Nephron (organoid): ENCODE measurements around the gene CABLES1.

Source experiments
- H3K27ac Mint-ChIP-seq, 3 experiments: 2 replicates each; pipeline ENCODE4 v1.8.0; 2020; ENCODE audit warnings: mixed read lengths in 3 of 3, mild to moderate bottlenecking in 2 of 3, moderate library complexity in 1 of 3
- H3K27me3 Mint-ChIP-seq: 2 replicates; pipeline ENCODE4 v1.8.0; 2021; ENCODE audit warnings: low read depth, mild to moderate bottlenecking, moderate library complexity, mixed read lengths
- H3K36me3 Mint-ChIP-seq: 2 replicates; pipeline ENCODE4 v1.8.0; 2020; ENCODE audit warnings: low read depth, mixed read lengths
- H3K4me1 Mint-ChIP-seq: 2 replicates; pipeline ENCODE4 v1.8.0; 2020; ENCODE audit warnings: mixed read lengths
- H3K4me3 Mint-ChIP-seq, 3 experiments: 2 replicates each; pipeline ENCODE4 v1.8.0; 2020; ENCODE audit warnings: mild to moderate bottlenecking in 3 of 3, mixed read lengths in 3 of 3, moderate library complexity in 2 of 3
- H3K9me3 Mint-ChIP-seq: 2 replicates; pipeline ENCODE4 v1.8.0; 2020; ENCODE audit warnings: mixed read lengths
- TF ChIP-seq, protein P1 (sequence below), 3 experiments: fragments of 200-600 bp; sonication (generic); IDR thresholded peaks; one replicate each; pipeline ENCODE4 v1.5.0; 2021; ENCODE audit warnings: antibody characterized with exemption in 3 of 3; ENCODE audit not compliant: unreplicated experiment in 3 of 3

CABLES1 gene

GRCh38 chr18:23163786-23164533, 28.7 kb downstream of the CABLES1 start:
- H3K4me1 Mint-ChIP-seq: peaks cover 37% of the 10 kb centered on the region
- TF ChIP-seq, protein P1, sequence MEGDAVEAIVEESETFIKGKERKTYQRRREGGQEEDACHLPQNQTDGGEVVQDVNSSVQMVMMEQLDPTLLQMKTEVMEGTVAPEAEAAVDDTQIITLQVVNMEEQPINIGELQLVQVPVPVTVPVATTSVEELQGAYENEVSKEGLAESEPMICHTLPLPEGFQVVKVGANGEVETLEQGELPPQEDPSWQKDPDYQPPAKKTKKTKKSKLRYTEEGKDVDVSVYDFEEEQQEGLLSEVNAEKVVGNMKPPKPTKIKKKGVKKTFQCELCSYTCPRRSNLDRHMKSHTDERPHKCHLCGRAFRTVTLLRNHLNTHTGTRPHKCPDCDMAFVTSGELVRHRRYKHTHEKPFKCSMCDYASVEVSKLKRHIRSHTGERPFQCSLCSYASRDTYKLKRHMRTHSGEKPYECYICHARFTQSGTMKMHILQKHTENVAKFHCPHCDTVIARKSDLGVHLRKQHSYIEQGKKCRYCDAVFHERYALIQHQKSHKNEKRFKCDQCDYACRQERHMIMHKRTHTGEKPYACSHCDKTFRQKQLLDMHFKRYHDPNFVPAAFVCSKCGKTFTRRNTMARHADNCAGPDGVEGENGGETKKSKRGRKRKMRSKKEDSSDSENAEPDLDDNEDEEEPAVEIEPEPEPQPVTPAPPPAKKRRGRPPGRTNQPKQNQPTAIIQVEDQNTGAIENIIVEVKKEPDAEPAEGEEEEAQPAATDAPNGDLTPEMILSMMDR (IDR thresholded peaks at IDR 0.05; ENCODE audit: unreplicated experiment in 3 of 3): no peak
- no peaks in the 10 kb centered on the region for H3K36me3 Mint-ChIP-seq
- H3K9me3 Mint-ChIP-seq: no peaks in the 10 kb centered on the region
- H3K27ac Mint-ChIP-seq: peak overlapping the region in 1 of 3 experiments; percentile 22
- H3K27me3 Mint-ChIP-seq: peaks cover 11% of the 10 kb centered on the region
- no peak overlapping the region for H3K4me3 Mint-ChIP-seq

DNA sequence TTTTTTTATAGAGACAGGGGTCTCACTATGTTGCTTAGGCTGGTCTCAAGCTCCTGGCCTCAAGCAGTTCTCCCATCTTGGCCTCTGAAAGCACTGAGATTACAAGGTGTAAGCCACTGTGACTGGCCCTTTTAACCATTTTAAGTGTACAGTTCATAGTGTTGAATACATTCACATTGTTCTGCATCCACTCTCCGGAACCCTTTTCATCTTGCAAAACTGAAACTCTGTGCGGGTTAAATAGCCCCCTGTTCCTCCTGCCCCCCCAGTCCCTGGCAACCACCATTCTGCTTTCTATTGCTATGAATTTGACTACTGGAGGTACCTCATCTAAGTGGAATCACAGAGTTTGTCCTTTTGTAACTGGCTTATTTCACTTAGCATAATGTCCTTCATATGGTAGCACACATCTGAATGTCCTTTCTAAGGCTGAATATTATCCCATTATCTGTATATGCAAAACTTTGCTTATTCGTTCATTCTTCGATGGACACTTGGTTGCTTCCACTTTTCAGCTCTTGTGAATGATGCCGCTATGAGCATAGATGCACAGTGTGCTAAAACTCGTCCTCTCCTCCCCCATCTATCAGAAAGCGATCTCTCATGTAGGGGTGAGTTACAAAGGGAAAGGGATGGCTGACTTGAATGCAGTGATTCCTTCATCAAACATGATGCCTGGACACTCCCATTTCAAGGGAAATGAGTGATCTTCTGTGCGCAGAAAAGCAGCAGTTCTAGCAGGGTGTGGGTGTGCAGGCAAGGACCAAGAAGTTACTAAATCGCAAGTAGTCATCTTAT, 30.2 kb downstream of the CABLES1 start:
- Mint-ChIP-seq H3K27ac (no peak overlapping the region), H3K36me3 (no peaks in the 10 kb centered on the region), H3K9me3 (no peaks in the 10 kb centered on the region), H3K27me3 (peaks cover 11% of the 10 kb centered on the region), H3K4me3 (no peak overlapping the region), H3K4me1 (peaks cover 44% of the 10 kb centered on the region)
- TF ChIP-seq, protein P1 (IDR thresholded peaks at IDR 0.05; ENCODE audit: unreplicated experiment in 3 of 3): no peak

DNA sequence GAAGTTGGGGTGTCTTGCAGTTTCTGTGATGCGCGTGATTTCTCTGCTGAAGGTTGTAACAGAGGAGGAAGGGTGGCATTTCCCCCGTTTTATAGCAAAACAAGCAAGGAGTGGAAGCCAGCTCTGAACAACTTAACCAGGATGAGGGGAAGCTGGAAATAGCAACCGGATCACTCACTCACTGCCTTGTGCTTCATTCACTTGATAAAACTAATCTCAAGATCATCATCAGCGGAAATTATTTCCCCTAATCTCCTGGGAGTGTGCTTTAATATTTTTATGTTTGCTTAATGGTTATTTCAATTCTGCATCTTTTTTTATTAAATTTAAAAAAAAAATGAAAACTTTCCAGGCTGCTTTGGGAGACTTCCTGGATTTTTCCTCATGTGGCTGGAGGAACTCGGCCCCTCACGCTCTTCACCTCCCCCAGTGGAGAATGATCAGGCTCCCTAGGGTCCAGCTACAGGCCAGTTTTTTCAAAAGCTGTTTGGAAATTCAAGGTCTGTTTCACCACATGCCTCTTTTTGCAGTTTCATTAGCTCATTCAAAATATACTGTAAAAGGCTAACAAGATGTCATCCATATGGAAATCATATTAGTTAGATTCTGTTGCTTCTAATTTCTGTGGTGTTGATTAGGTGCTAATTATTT, 31.7 kb downstream of the CABLES1 start:
- Mint-ChIP-seq H3K9me3 (no peaks in the 10 kb centered on the region), H3K27ac (peak overlapping the region in 1 of 3 experiments; percentile 26)
- TF ChIP-seq, protein P1 (IDR thresholded peaks at IDR 0.05; ENCODE audit: unreplicated experiment in 3 of 3): no peak

GRCh38 chr18:23169673-23170044, 34.4 kb downstream of the CABLES1 start:
- Mint-ChIP-seq H3K27me3 (peaks cover 4% of the 10 kb centered on the region), H3K4me1 (peaks cover 41% of the 10 kb centered on the region)

More for the DNA sequence above, 31.7 kb downstream of the CABLES1 start:
- peaks cover 49% of the 10 kb centered on the region for H3K4me1 Mint-ChIP-seq
- no peak overlapping the region for H3K4me3 Mint-ChIP-seq
- no peaks in the 10 kb centered on the region for H3K36me3 Mint-ChIP-seq
- peaks cover 11% of the 10 kb centered on the region for H3K27me3 Mint-ChIP-seq

DNA sequence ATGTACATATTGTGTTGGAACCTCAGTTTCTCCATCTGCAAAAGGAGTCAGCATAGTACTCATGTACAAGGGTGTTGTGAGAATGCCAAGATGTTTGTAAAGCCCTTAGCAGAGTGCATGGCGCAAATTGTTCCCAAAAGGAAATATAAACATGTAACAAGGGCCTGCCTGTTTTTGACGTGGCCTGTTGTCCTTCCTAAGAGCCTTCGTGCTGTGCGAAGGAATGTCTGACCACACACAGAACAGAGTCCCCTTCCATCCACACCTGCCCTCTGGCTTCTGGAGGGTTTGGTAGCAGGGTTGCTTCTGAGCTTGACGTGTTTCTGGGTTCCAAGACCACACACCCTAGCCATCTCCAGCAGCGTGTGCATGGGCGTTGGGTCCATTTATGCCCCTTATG, 34.9 kb downstream of the CABLES1 start:
- Mint-ChIP-seq H3K27me3 (peaks cover 4% of the 10 kb centered on the region), H3K4me3 (no peak overlapping the region), H3K4me1 (peaks cover 45% of the 10 kb centered on the region), H3K36me3 (no peaks in the 10 kb centered on the region), H3K9me3 (no peaks in the 10 kb centered on the region), H3K27ac (no peak overlapping the region)
- TF ChIP-seq, protein P1 (IDR thresholded peaks at IDR 0.05; ENCODE audit: unreplicated experiment in 3 of 3): no peak

More at GRCh38 chr18:23169673-23170044, 34.4 kb downstream of the CABLES1 start:
- H3K9me3 Mint-ChIP-seq: no peaks in the 10 kb centered on the region
- H3K36me3 Mint-ChIP-seq: no peaks in the 10 kb centered on the region
- peak overlapping the region in 2 of 3 experiments; percentile 8 to 27 for H3K27ac Mint-ChIP-seq
- TF ChIP-seq, protein P1 (IDR thresholded peaks at IDR 0.05; ENCODE audit: unreplicated experiment in 3 of 3): no peak
- H3K4me3 Mint-ChIP-seq: no peak overlapping the region
